Trophoblast cell (in vitro differentiated cells and primary cell): ENCODE results near the gene DLG2.

ENCODE experiments used
- DNase-seq, 2 donors: peaks; one replicate each; pipeline ENCODE4 v3.0.0-alpha.2; 2016
- H2AFZ ChIP-seq: 2 replicates; pipeline ENCODE4 v1.6.1; 2013; ENCODE audit warnings: low read length, moderate library complexity, mild to moderate bottlenecking; ENCODE audit not compliant: insufficient read depth, poor library complexity
- H2AK5ac ChIP-seq: 2 replicates; pipeline ENCODE4 v1.6.1; 2013; ENCODE audit warnings: mild to moderate bottlenecking, low read length
- H2BK120ac ChIP-seq: 2 replicates; pipeline ENCODE4 v1.6.1; 2013; ENCODE audit warnings: low read length, mild to moderate bottlenecking, moderate library complexity; ENCODE audit not compliant: insufficient read depth, poor library complexity
- H2BK12ac ChIP-seq: 2 replicates; pipeline ENCODE4 v1.6.1; 2013; ENCODE audit warnings: mild to moderate bottlenecking, low read length, moderate library complexity
- H2BK5ac ChIP-seq: 2 replicates; pipeline ENCODE4 v1.6.1; 2013; ENCODE audit warnings: low read length, low read depth, moderate library complexity, mild to moderate bottlenecking; ENCODE audit not compliant: poor library complexity
- H3K14ac ChIP-seq: 2 replicates; pipeline ENCODE4 v1.6.1; 2013; ENCODE audit warnings: mild to moderate bottlenecking, low read length
- H3K18ac ChIP-seq: 2 replicates; pipeline ENCODE4 v1.6.1; 2013; ENCODE audit warnings: mild to moderate bottlenecking, low read length
- H3K23ac ChIP-seq: 2 replicates; pipeline ENCODE4 v1.6.1; 2013; ENCODE audit warnings: low read length
- H3K27ac ChIP-seq: 2 replicates; pipeline ENCODE4 v1.5.1; 2013; ENCODE audit warnings: low read depth, mild to moderate bottlenecking, inconsistent platforms, low read length, moderate library complexity
- H3K27me3 ChIP-seq: 2 replicates; pipeline ENCODE4 v1.6.1; 2013; ENCODE audit warnings: inconsistent platforms, mild to moderate bottlenecking, low read length, moderate library complexity; ENCODE audit not compliant: insufficient read depth
- H3K36me3 ChIP-seq, 2 experiments: 1 replicate in 1 of 2; 2 replicates in 1 of 2; pipeline ENCODE4 v1.6.1; 2013; ENCODE audit warnings: low read length in 2 of 2, mild to moderate bottlenecking in 2 of 2, moderate library complexity in 1 of 2; ENCODE audit not compliant: insufficient read depth in 2 of 2, control insufficient read depth in 1 of 2
- H3K4ac ChIP-seq: 2 replicates; pipeline ENCODE4 v1.6.1; 2013; ENCODE audit warnings: low read depth, mild to moderate bottlenecking, low read length, moderate library complexity
- H3K4me1 ChIP-seq, 2 experiments: 1 replicate in 1 of 2; 2 replicates in 1 of 2; pipeline ENCODE4 v1.6.1; 2013; ENCODE audit warnings: low read length in 2 of 2, mild to moderate bottlenecking in 2 of 2, moderate library complexity in 1 of 2; ENCODE audit not compliant: insufficient read depth in 2 of 2, control insufficient read depth in 1 of 2
- H3K4me2 ChIP-seq: 2 replicates; pipeline ENCODE4 v1.6.1; 2013; ENCODE audit warnings: inconsistent platforms, mild to moderate bottlenecking, low read length, moderate library complexity
- H3K4me3 ChIP-seq: 2 replicates; pipeline ENCODE4 v1.5.1; 2013; ENCODE audit warnings: mild to moderate bottlenecking, low read depth, low read length, inconsistent platforms
- H3K79me1 ChIP-seq: one replicate; pipeline ENCODE4 v1.6.1; 2013; ENCODE audit warnings: low read length
- H3K79me2 ChIP-seq: 2 replicates; pipeline ENCODE4 v1.6.1; 2013; ENCODE audit warnings: low read length, mild to moderate bottlenecking; ENCODE audit not compliant: control insufficient read depth, insufficient read depth, poor library complexity
- H3K9ac ChIP-seq: 2 replicates; pipeline ENCODE4 v1.6.1; 2013; ENCODE audit warnings: mild to moderate bottlenecking, low read length
- H3K9me3 ChIP-seq: 2 replicates; pipeline ENCODE4 v1.6.1; 2013; ENCODE audit warnings: low read depth, mild to moderate bottlenecking, control low read depth, inconsistent platforms, low read length; ENCODE audit not compliant: insufficient read depth
- H4K12ac ChIP-seq: 2 replicates; pipeline ENCODE4 v1.6.1; 2013; ENCODE audit warnings: low read depth, mild to moderate bottlenecking, low read length, moderate library complexity
- H4K8ac ChIP-seq: 2 replicates; pipeline ENCODE4 v1.6.1; 2013; ENCODE audit warnings: low read depth, mild to moderate bottlenecking, low read length, moderate library complexity
- H4K91ac ChIP-seq: one replicate; pipeline ENCODE4 v1.6.1; 2013; ENCODE audit warnings: low read depth, mild to moderate bottlenecking, low read length, moderate library complexity
- WGBS: extraction: QIAGEN DNeasy Blood & Tissue Kit; methylation state at CpG from one replicate; pipeline ENCODE4 v1.1.7; 2013; ENCODE audit warnings: missing lambda C conversion rate; ENCODE audit not compliant: insufficient read length, insufficient coverage; ENCODE audit errors: extremely low coverage; 5-methylcytosine and 5-hydroxymethylcytosine counted together

Gene DLG2

GRCh38 chr11:83663988-83664387, 1963.2 kb downstream of the DLG2 start:
- H3K36me3 ChIP-seq, result no peaks in the 10 kb centered on the region
- no peaks in the 10 kb centered on the region for H3K79me2 ChIP-seq
- H2AFZ ChIP-seq, result no peak overlapping the region
- no peak overlapping the region for H2AK5ac ChIP-seq
- WGBS, result no CpG with 5 or more reads among the region's 4 CpGs
- H3K9me3 ChIP-seq, result no peaks in the 10 kb centered on the region
- no peak overlapping the region for H3K14ac ChIP-seq
- no peak overlapping the region for H4K8ac ChIP-seq
- no peak overlapping the region for H2BK12ac ChIP-seq
- no peak overlapping the region for H3K4me2 ChIP-seq
- H3K4ac ChIP-seq, result no peak overlapping the region
- H3K4me1 ChIP-seq, result peaks cover 0 to 2% of the 10 kb centered on the region in 2 experiments
- H3K27ac ChIP-seq, result no peak overlapping the region
- no peak overlapping the region for H3K18ac ChIP-seq
- H4K12ac ChIP-seq, result no peak overlapping the region
- DNase-seq, result no peak
- H2BK120ac ChIP-seq, result no peak overlapping the region
- H3K27me3 ChIP-seq, result no peaks in the 10 kb centered on the region
- no peak overlapping the region for H3K4me3 ChIP-seq
- no peaks in the 10 kb centered on the region for H3K79me1 ChIP-seq
- H2BK5ac ChIP-seq, result no peak overlapping the region
- no peak overlapping the region for H3K23ac ChIP-seq
- H4K91ac ChIP-seq, result no peak overlapping the region
- H3K9ac ChIP-seq, result no peak overlapping the region

DNA sequence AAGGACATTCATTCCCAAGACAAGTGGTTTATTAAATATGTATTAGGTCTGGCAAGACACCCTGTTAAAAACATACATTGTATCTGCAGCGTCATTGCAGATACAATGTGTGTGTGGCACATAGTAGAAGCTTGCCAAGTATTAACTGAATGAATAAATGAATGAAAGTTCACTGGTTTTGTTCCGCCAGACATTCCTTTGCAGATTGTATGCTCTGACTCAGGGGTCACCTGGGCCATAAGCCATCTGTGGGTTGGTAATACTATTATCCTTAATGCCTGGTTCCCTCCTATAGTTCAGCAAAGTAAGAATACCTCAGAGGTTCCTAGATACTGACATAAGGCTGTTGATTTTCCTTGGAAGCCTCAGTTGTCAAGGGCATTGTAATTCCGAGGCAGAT, 1963.7 kb downstream of the DLG2 start:
- H2BK5ac ChIP-seq, result no peak overlapping the region
- no peak overlapping the region for H3K4me2 ChIP-seq
- no peak overlapping the region for H3K9ac ChIP-seq
- no peak overlapping the region for H2BK12ac ChIP-seq
- H3K23ac ChIP-seq, result no peak overlapping the region
- H3K27me3 ChIP-seq, result no peaks in the 10 kb centered on the region
- H3K27ac ChIP-seq, result no peak overlapping the region
- no peak overlapping the region for H4K91ac ChIP-seq
- H3K18ac ChIP-seq, result no peak overlapping the region
- no peak overlapping the region for H2AFZ ChIP-seq
- no peak overlapping the region for H4K12ac ChIP-seq
- H3K14ac ChIP-seq, result no peak overlapping the region
- no peak for DNase-seq
- WGBS, result no CpG with 5 or more reads among the region's 3 CpGs
- peaks cover 0 to 2% of the 10 kb centered on the region in 2 experiments for H3K4me1 ChIP-seq
- no peak overlapping the region for H2BK120ac ChIP-seq
- no peak overlapping the region for H3K4me3 ChIP-seq
- H3K79me2 ChIP-seq, result no peaks in the 10 kb centered on the region
- H3K4ac ChIP-seq, result no peak overlapping the region
- no peak overlapping the region for H2AK5ac ChIP-seq
- no peaks in the 10 kb centered on the region for H3K9me3 ChIP-seq
- no peak overlapping the region for H4K8ac ChIP-seq
- H3K36me3 ChIP-seq, result no peaks in the 10 kb centered on the region
- H3K79me1 ChIP-seq, result no peaks in the 10 kb centered on the region

- no peak overlapping the region for H3K4me2 ChIP-seq
- H3K9ac ChIP-seq, result no peak overlapping the region
- H3K4ac ChIP-seq, result no peak overlapping the region
- no peak overlapping the region for H2AK5ac ChIP-seq
- no peaks in the 10 kb centered on the region for H3K79me1 ChIP-seq
- H2BK5ac ChIP-seq, result no peak overlapping the region
- peaks cover 0 to 2% of the 10 kb centered on the region in 2 experiments for H3K4me1 ChIP-seq
- no peak overlapping the region for H2BK120ac ChIP-seq
- no peak for DNase-seq
- H3K14ac ChIP-seq, result no peak overlapping the region
- WGBS, result no CpG with 5 or more reads among the region's 1 CpG
- no peak overlapping the region for H2BK12ac ChIP-seq
- no peak overlapping the region for H2AFZ ChIP-seq
- no peaks in the 10 kb centered on the region for H3K27me3 ChIP-seq
- no peak overlapping the region for H3K23ac ChIP-seq
- H3K9me3 ChIP-seq, result no peaks in the 10 kb centered on the region
- no peak overlapping the region for H4K8ac ChIP-seq
- H3K4me3 ChIP-seq, result no peak overlapping the region
- H3K79me2 ChIP-seq, result no peaks in the 10 kb centered on the region
- no peak overlapping the region for H4K91ac ChIP-seq
- H3K27ac ChIP-seq, result no peak overlapping the region
- H3K18ac ChIP-seq, result no peak overlapping the region
- no peak overlapping the region for H4K12ac ChIP-seq
- H3K36me3 ChIP-seq, result no peaks in the 10 kb centered on the region
These were observed 1964.7 kb downstream of the DLG2 start for GRCh38 chr11:83662494-83662893.

DNA sequence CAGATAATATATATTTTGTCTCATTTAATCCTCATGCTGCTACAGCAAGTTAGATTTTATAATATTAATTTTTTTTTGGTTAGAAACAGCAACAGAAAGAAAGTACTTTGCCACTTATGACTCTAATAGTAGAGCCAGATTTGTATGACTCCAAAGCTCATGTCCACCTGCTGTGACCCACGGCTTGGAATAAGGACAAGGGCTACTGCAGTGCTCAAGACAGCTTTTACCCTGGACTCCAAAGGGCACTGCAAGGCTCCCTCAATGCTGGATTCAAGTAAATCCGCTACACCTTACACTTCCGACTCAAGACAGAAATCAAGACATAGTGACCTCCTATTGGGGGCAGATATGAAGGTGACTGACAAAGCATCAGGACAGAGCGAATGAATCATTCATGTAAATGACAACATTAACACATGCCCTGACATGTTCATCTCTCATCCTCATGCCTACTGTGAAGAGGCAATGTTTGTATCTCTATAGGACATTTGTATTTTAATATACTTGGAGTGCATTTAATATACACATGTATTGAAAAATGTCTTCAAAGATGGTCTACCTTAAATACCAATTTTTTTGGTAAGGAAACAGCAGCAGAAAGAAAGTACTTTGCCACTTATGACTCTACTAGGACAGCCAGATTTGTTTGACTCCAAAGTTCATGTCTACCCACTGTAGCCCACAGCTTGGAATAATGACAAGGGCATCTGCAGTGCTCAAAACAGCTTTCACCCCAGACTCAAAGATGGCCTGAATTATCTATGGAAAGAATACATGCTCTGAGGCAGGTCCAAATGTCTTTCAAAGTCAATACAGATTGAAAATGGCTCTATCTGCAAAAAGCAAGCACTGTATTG, 1965.4 kb downstream of the DLG2 start:
- peaks cover 0 to 2% of the 10 kb centered on the region in 2 experiments for H3K4me1 ChIP-seq
- H3K4me2 ChIP-seq, result no peak overlapping the region
- no peaks in the 10 kb centered on the region for H3K9me3 ChIP-seq
- H3K27me3 ChIP-seq, result no peaks in the 10 kb centered on the region
- H3K27ac ChIP-seq, result no peak overlapping the region
- no peak overlapping the region for H2AK5ac ChIP-seq
- H4K12ac ChIP-seq, result no peak overlapping the region
- no CpG with 5 or more reads among the region's 4 CpGs for WGBS
- H4K8ac ChIP-seq, result no peak overlapping the region
- H3K9ac ChIP-seq, result no peak overlapping the region
- H3K4ac ChIP-seq, result no peak overlapping the region
- peak overlapping the region; percentile 30 for H2BK12ac ChIP-seq
- H3K23ac ChIP-seq, result no peak overlapping the region
- H3K79me1 ChIP-seq, result no peaks in the 10 kb centered on the region
- H2BK5ac ChIP-seq, result no peak overlapping the region
- no peak overlapping the region for H4K91ac ChIP-seq
- H2BK120ac ChIP-seq, result no peak overlapping the region
- H3K79me2 ChIP-seq, result no peaks in the 10 kb centered on the region
- no peak for DNase-seq
- H2AFZ ChIP-seq, result no peak overlapping the region
- no peaks in the 10 kb centered on the region for H3K36me3 ChIP-seq
- no peak overlapping the region for H3K14ac ChIP-seq
- H3K18ac ChIP-seq, result no peak overlapping the region
- no peak overlapping the region for H3K4me3 ChIP-seq
